Stimulated activated CD8-positive, alpha-beta memory T cell treated with anti-CD3 and anti-CD28 coated beads, Interleukin-4, amount 100 ng/mL, for 1 hour (primary cell): ENCODE measurements around the gene CFAP251.
"Not testable (repeated sequence)": the region's sequence is repeated elsewhere in the genome, so short reads cannot be mapped to it uniquely, and the experiment has no call there.

ENCODE experiments used
- DNase-seq, 2 donors: peaks; one replicate each; pipeline ENCODE4 v3.0.0-alpha.2; 2020; ENCODE audit warnings: low read depth in 2 of 2, low spot score in 1 of 2

CFAP251 gene

GRCh38 chr12:121908702-121909101, 9.7 kb upstream of the CFAP251 start:
- DNase-seq: no peak

GRCh38 chr12:121911824-121912585, 6.4 kb upstream of the CFAP251 start:
- DNase-seq: no peak

GRCh38 chr12:121915841-121916321, 2.5 kb upstream of the CFAP251 start:
- DNase-seq: no peak

- DNase-seq: no peak
Observed at GRCh38 chr12:121916719-121917118, 1.7 kb upstream of the CFAP251 start.

GRCh38 chr12:121918679-121919038, 267 bp downstream of the CFAP251 start:
- no peak for DNase-seq

GRCh38 chr12:121921066-121921465, 2.7 kb downstream of the CFAP251 start:
- DNase-seq: no peak

GRCh38 chr12:121925358-121925695, 6.9 kb downstream of the CFAP251 start:
- no peak for DNase-seq

GRCh38 chr12:121926874-121927706, 8.7 kb downstream of the CFAP251 start:
- DNase-seq: no peak

GRCh38 chr12:121927813-121928212, 9.4 kb downstream of the CFAP251 start:
- no peak for DNase-seq

- DNase-seq: not testable (repeated sequence)
Observed at GRCh38 chr12:121929545-121929944, 11.2 kb downstream of the CFAP251 start.

GRCh38 chr12:121930862-121931261, 12.5 kb downstream of the CFAP251 start:
- no peak for DNase-seq

- DNase-seq: no peak
Observed at GRCh38 chr12:121932176-121932536, 13.8 kb downstream of the CFAP251 start.

- DNase-seq: no peak
Observed at GRCh38 chr12:121932914-121933521, 14.6 kb downstream of the CFAP251 start.

- no peak for DNase-seq
Observed at GRCh38 chr12:121933522-121934308, 15.3 kb downstream of the CFAP251 start.

GRCh38 chr12:121934309-121934664, 15.9 kb downstream of the CFAP251 start:
- DNase-seq: no peak

GRCh38 chr12:121937654-121938053, 19.3 kb downstream of the CFAP251 start:
- no peak for DNase-seq

- peak in 1 of 2 donors; percentile 0 for DNase-seq
Observed at GRCh38 chr12:121939186-121939585, 20.8 kb downstream of the CFAP251 start.

GRCh38 chr12:121939992-121940766, 21.8 kb downstream of the CFAP251 start:
- DNase-seq: no peak

- no peak for DNase-seq
Observed at GRCh38 chr12:121942145-121942718, 23.8 kb downstream of the CFAP251 start.

GRCh38 chr12:121943926-121944325, 25.5 kb downstream of the CFAP251 start:
- DNase-seq: no peak
